GM12872 (cell line): ENCODE measurements around the gene CTSZ.

Experiments used
- TF ChIP-seq, protein P1 (sequence below): IDR thresholded peaks from 3 replicates; pipeline ENCODE4 v1.5.1; 2011; ENCODE audit warnings: low read depth, mild to moderate bottlenecking, low read length, moderate library complexity; ENCODE audit not compliant: insufficient read depth

The CTSZ gene

DNA sequence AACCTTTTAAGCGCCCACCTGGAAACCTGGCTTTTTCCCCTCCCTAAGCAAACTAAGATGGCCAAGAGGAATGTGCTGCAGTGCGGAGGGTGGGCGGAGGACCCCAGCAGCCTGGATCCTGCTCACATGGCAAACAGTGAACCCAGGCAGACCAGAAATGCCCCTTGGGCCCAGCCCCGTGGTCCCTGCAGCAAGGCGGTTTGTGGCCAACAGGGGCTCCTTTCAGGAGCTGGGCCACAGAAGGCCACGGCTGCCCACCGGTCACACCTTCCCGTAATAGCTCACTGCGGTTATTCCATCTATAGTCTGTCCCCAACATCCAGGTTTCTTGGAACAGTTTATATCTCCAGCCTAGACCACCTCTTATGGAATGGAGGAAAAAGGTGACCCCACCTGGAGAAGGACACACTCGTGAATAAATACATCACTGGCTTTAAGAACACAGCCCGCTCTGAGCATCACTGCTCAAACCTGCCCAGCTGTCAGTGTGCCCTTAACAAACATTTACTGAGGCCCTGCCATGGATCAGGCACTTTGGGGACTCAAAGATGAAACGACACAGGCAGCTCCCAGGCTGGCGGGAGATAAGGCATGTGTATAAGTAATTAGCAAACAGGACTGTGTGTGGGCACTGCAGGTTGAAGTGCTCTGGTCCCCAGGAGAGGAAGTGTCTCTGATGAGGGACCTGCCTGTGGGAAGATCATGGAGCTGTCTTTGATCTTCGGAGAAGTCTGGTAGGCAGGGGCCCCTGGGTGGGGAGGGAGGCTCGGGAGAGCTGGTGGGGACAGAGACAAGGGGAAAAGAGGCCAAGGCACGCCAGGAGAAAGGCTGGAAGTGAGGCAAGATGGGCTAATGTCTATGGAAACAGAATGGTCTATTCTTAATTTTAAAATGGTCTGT, 9.0 kb upstream of the CTSZ start:
- TF ChIP-seq, protein P1, sequence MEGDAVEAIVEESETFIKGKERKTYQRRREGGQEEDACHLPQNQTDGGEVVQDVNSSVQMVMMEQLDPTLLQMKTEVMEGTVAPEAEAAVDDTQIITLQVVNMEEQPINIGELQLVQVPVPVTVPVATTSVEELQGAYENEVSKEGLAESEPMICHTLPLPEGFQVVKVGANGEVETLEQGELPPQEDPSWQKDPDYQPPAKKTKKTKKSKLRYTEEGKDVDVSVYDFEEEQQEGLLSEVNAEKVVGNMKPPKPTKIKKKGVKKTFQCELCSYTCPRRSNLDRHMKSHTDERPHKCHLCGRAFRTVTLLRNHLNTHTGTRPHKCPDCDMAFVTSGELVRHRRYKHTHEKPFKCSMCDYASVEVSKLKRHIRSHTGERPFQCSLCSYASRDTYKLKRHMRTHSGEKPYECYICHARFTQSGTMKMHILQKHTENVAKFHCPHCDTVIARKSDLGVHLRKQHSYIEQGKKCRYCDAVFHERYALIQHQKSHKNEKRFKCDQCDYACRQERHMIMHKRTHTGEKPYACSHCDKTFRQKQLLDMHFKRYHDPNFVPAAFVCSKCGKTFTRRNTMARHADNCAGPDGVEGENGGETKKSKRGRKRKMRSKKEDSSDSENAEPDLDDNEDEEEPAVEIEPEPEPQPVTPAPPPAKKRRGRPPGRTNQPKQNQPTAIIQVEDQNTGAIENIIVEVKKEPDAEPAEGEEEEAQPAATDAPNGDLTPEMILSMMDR: no peak

DNA sequence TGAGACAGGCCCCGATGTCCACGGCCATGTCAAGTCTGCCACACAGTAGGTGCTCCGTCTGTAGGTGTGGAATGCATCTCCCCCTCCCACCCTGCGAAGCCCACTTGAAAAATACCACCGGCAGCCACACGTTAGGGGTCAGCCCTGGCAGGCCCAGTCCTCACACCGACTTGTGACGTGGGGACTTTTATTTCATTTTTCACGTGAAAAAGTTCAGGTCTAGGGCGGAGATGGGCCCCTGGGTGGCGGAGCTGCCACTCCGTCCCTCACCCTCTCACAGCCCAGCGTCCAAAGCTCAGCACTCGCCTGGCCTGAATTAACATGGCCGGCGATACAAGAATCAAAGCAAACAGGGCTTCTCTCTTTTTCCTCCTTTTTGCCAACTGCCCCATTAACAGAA, 8.4 kb upstream of the CTSZ start:
- TF ChIP-seq, protein P1: no peak

DNA sequence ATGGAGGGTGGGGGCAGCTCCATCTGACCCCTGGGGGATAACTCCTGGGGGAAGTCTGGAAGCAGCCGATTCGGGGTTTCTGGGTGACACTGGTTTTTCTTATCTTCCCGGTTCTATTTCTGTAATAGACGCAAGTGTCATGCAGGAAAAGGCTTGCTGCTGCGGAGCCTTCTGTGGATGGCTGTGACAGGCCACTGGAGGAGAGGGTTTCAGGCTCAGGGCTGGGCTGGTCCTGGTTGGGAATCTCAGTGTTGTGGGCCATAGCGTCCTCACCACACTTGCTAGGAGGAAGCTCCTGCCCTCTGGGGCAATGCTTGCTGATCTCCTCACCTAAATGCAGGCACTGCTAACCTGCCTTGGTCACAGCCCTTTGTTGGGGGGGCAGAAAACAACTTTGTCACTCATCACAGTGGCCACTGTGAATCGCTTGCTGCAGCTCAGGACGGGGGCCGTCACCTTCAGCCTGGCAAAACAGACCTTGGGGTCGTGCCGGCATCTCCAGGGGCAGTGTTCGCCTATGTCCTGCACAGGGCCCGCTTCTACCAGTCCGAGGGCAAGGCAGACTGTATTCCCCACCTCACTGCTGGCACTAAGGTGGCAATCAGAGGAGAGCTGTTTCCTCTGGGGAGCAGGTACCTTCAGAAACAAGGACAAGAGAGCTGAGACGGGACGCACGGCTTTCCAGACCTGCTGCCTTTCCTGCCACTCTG, 7.8 kb upstream of the CTSZ start:
- TF ChIP-seq, protein P1: no peak

DNA sequence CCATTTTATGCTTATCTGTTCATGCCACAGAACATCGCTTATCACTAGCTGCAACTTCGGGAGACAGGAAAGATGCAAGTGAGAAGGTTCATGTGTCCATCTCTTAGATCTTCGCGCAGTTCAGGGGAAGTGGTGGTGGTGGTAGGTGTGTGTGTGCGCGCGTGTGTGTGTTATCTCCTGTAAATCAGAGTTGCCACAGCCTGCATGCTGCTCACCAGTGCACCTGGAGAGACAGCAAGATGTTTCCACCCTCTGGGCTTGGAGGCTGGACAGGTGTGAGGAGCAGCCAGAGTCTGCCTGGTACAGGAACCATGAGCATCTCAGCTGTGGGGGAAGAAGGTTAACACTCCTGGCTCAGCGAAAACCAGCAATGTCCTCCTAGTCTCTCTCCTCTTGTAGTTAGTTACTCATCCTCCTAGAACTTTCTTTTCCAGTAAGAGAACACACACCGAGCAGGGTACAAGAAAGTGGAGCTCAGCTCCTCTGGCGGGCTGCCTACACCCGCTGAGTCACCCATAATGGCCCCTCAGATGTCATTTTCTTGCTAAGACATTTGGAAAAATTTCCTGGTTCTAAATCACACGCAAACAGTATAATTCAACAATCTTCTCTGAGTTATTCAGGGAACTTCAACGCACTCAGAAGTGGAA, 7.0 kb upstream of the CTSZ start:
- TF ChIP-seq, protein P1: no peak

DNA sequence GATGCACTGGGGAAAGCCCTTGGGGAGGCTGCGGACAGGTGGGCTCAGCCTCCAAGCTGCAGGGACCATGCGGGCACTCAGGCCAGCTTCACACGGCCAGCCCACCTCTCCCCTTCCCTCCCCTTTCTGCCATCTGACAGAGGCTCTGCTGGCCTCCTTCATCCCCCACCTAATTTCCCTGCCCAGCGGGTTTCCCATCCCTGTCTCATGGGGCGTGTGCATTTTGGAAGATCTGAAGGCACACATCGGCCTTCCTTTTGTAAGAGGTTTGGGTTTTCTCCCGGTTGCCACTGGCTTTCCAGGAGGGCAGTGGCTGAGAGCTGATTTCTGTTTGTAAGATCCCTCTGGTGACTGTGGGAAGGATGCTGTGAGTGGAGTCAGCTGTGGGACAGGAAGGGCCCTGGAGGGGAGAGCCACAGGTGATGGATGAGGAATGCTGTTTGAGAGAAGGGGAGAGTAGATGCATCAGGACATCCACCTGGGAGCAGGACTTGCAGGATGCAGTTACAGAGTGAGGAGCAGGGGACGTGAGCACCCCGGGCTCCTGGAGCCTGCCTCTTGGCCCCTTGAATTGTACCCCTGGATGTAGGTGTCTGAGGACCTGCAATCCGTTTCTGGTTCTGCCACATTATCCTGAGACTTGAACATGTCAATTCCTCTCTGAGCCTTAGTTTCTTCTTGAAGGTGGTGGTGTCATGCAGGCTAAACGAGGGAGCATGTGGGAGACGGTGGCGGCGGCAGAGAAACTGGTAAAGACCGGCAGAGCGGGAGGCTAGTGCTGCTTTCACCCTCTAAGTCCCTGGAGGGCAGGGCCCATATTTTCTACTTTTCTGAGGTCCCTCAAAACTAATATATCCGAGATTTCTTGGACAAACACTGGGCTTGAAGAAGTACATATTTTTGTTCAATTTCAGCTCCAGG, 6.2 kb upstream of the CTSZ start:
- TF ChIP-seq, protein P1: no peak

DNA sequence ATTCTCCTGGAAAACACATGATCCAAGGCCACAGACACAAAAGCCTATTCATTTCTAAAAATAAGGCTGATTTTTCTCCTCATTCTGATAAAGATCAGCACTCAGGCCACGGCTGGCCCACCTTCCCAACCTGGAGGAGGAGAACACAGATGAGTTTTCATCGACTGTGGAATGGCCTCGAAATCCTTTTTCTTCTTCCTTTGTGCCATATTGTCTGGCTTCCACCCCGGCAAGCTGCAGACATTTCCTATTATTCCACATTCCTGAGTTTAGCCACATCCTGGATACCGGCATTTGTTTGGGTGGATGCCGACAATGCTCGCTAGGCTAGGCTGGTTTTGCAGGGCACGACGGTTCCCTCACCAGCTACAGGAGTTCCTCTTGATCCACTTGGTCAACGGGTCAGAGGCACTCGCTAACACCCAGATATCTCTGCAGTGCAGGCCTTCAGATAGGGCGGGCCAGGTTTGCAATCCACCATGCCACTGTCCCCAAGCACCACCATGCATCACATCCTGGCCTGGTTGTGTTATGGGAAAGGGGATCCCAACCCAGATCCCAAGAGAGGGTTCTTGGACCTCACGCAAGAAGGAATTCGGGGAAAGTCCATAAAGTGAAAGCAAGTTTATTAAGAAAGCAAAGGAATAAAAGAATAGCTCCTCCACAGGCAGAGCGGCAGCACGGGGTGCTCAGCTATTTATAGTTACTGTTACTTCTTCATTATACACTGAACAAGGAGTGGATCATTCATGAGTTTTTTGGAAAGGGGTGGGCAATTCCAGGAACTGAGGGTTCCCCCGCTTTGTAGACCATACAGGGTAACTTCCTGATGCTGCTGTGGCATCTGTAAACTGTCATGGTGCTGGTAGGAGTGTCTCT, 4.2 kb upstream of the CTSZ start:
- TF ChIP-seq, protein P1: no peak
